ENCODE data around the gene TSFM. TPM values are rescaled to one million over a fixed set of nuclear protein-coding genes. Genes with fewer than 3 reads are reported as not detected.

TSFM gene
- total and polyA plus RNA-seq, 9 of the 15 experiments (the other 6 are each of a cell fraction or from before 2014, with no cell fraction given): 44.6 to 198 (median 60.2) TPM

DNA sequence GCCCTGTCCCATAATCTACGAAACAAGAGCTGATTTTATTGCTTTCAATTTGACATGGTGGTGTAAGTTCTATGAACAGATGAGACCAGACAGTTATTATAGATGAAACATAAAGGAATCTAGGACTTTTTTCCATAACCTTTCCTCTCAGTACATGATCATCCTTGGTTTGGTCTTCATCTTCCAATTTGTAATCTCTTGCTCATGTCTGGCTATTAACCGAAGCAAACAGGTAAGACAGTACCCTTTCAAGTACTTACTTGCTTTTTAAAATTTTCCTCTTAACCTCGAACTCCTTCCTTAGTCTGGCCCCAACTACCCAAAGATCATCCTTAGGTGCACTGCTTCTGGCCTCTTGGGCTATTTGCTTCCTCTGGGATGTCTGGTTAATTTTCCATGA lies 36.6 kb upstream of the TSFM start (continued):
- TF ChIP-seq, protein P1, sequence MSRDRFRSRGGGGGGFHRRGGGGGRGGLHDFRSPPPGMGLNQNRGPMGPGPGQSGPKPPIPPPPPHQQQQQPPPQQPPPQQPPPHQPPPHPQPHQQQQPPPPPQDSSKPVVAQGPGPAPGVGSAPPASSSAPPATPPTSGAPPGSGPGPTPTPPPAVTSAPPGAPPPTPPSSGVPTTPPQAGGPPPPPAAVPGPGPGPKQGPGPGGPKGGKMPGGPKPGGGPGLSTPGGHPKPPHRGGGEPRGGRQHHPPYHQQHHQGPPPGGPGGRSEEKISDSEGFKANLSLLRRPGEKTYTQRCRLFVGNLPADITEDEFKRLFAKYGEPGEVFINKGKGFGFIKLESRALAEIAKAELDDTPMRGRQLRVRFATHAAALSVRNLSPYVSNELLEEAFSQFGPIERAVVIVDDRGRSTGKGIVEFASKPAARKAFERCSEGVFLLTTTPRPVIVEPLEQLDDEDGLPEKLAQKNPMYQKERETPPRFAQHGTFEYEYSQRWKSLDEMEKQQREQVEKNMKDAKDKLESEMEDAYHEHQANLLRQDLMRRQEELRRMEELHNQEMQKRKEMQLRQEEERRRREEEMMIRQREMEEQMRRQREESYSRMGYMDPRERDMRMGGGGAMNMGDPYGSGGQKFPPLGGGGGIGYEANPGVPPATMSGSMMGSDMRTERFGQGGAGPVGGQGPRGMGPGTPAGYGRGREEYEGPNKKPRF (IDR thresholded peaks at IDR 0.05; ENCODE audit: low read depth, low read length): no peak
- TF ChIP-seq HNRNPUL1 (IDR thresholded peaks at IDR 0.05; ENCODE audit: low read length) (no peak), IFI16 (CRISPR knock-in tag; IDR thresholded peaks at IDR 0.05) (no peak), KDM2B (CRISPR knock-in tag; IDR thresholded peaks at IDR 0.05) (no peak), U2AF1 (optimal IDR thresholded peaks at IDR 0.05; ENCODE audit: low read depth, low read length) (no peak), KDM5B (IDR thresholded peaks at IDR 0.05; ENCODE audit: insufficient replicate concordance, low read depth, low read length) (no peak)
- TF ChIP-seq, protein P2, sequence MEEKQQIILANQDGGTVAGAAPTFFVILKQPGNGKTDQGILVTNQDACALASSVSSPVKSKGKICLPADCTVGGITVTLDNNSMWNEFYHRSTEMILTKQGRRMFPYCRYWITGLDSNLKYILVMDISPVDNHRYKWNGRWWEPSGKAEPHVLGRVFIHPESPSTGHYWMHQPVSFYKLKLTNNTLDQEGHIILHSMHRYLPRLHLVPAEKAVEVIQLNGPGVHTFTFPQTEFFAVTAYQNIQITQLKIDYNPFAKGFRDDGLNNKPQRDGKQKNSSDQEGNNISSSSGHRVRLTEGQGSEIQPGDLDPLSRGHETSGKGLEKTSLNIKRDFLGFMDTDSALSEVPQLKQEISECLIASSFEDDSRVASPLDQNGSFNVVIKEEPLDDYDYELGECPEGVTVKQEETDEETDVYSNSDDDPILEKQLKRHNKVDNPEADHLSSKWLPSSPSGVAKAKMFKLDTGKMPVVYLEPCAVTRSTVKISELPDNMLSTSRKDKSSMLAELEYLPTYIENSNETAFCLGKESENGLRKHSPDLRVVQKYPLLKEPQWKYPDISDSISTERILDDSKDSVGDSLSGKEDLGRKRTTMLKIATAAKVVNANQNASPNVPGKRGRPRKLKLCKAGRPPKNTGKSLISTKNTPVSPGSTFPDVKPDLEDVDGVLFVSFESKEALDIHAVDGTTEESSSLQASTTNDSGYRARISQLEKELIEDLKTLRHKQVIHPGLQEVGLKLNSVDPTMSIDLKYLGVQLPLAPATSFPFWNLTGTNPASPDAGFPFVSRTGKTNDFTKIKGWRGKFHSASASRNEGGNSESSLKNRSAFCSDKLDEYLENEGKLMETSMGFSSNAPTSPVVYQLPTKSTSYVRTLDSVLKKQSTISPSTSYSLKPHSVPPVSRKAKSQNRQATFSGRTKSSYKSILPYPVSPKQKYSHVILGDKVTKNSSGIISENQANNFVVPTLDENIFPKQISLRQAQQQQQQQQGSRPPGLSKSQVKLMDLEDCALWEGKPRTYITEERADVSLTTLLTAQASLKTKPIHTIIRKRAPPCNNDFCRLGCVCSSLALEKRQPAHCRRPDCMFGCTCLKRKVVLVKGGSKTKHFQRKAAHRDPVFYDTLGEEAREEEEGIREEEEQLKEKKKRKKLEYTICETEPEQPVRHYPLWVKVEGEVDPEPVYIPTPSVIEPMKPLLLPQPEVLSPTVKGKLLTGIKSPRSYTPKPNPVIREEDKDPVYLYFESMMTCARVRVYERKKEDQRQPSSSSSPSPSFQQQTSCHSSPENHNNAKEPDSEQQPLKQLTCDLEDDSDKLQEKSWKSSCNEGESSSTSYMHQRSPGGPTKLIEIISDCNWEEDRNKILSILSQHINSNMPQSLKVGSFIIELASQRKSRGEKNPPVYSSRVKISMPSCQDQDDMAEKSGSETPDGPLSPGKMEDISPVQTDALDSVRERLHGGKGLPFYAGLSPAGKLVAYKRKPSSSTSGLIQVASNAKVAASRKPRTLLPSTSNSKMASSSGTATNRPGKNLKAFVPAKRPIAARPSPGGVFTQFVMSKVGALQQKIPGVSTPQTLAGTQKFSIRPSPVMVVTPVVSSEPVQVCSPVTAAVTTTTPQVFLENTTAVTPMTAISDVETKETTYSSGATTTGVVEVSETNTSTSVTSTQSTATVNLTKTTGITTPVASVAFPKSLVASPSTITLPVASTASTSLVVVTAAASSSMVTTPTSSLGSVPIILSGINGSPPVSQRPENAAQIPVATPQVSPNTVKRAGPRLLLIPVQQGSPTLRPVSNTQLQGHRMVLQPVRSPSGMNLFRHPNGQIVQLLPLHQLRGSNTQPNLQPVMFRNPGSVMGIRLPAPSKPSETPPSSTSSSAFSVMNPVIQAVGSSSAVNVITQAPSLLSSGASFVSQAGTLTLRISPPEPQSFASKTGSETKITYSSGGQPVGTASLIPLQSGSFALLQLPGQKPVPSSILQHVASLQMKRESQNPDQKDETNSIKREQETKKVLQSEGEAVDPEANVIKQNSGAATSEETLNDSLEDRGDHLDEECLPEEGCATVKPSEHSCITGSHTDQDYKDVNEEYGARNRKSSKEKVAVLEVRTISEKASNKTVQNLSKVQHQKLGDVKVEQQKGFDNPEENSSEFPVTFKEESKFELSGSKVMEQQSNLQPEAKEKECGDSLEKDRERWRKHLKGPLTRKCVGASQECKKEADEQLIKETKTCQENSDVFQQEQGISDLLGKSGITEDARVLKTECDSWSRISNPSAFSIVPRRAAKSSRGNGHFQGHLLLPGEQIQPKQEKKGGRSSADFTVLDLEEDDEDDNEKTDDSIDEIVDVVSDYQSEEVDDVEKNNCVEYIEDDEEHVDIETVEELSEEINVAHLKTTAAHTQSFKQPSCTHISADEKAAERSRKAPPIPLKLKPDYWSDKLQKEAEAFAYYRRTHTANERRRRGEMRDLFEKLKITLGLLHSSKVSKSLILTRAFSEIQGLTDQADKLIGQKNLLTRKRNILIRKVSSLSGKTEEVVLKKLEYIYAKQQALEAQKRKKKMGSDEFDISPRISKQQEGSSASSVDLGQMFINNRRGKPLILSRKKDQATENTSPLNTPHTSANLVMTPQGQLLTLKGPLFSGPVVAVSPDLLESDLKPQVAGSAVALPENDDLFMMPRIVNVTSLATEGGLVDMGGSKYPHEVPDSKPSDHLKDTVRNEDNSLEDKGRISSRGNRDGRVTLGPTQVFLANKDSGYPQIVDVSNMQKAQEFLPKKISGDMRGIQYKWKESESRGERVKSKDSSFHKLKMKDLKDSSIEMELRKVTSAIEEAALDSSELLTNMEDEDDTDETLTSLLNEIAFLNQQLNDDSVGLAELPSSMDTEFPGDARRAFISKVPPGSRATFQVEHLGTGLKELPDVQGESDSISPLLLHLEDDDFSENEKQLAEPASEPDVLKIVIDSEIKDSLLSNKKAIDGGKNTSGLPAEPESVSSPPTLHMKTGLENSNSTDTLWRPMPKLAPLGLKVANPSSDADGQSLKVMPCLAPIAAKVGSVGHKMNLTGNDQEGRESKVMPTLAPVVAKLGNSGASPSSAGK (IDR thresholded peaks at IDR 0.05): no peak
- TF ChIP-seq, protein P3, sequence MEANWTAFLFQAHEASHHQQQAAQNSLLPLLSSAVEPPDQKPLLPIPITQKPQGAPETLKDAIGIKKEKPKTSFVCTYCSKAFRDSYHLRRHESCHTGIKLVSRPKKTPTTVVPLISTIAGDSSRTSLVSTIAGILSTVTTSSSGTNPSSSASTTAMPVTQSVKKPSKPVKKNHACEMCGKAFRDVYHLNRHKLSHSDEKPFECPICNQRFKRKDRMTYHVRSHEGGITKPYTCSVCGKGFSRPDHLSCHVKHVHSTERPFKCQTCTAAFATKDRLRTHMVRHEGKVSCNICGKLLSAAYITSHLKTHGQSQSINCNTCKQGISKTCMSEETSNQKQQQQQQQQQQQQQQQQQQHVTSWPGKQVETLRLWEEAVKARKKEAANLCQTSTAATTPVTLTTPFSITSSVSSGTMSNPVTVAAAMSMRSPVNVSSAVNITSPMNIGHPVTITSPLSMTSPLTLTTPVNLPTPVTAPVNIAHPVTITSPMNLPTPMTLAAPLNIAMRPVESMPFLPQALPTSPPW (CRISPR knock-in tag; IDR thresholded peaks at IDR 0.05): 0 out of 2 replicates have a peak, but pooled peaks have one; percentile 16

Measured in K562 (cell line).